ENCODE data around the gene PROB1.

The PROB1 gene

GRCh38 chr5:139418793-139419192 is 23.9 kb upstream of the PROB1 start:
- no peak for ATAC-seq
- no peak for TF ChIP-seq ZNF8 (CRISPR knock-in tag; IDR thresholded peaks at IDR 0.05)
- TF ChIP-seq BACH2 (CRISPR knock-in tag; IDR thresholded peaks at IDR 0.05; ENCODE audit: borderline replicate concordance): no peak
- TF ChIP-seq SNAI2 (CRISPR knock-in tag; IDR thresholded peaks at IDR 0.05): no peak
- TF ChIP-seq PATZ1 (CRISPR knock-in tag; IDR thresholded peaks at IDR 0.05; ENCODE audit: borderline replicate concordance): no peak
- TF ChIP-seq ZFP3 (CRISPR knock-in tag; IDR thresholded peaks at IDR 0.05): no peak
- no peak for TF ChIP-seq OSR1 (CRISPR knock-in tag; IDR thresholded peaks at IDR 0.05)
- TF ChIP-seq, protein P1, sequence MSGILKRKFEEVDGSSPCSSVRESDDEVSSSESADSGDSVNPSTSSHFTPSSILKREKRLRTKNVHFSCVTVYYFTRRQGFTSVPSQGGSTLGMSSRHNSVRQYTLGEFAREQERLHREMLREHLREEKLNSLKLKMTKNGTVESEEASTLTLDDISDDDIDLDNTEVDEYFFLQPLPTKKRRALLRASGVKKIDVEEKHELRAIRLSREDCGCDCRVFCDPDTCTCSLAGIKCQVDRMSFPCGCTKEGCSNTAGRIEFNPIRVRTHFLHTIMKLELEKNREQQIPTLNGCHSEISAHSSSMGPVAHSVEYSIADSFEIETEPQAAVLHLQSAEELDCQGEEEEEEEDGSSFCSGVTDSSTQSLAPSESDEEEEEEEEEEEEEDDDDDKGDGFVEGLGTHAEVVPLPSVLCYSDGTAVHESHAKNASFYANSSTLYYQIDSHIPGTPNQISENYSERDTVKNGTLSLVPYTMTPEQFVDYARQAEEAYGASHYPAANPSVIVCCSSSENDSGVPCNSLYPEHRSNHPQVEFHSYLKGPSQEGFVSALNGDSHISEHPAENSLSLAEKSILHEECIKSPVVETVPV (CRISPR knock-in tag; IDR thresholded peaks at IDR 0.05): no peak
- no peak for TF ChIP-seq GLIS3 (CRISPR knock-in tag; IDR thresholded peaks at IDR 0.05)
- no peak for TF ChIP-seq CSDC2 (CRISPR knock-in tag; IDR thresholded peaks at IDR 0.05)
- no peak for TF ChIP-seq TSHZ2 (CRISPR knock-in tag; IDR thresholded peaks at IDR 0.05)
- TF ChIP-seq PPARA (CRISPR knock-in tag; IDR thresholded peaks at IDR 0.05; ENCODE audit: borderline replicate concordance): no peak
- TF ChIP-seq RARB (CRISPR knock-in tag; IDR thresholded peaks at IDR 0.05): no peak
- no peak for TF ChIP-seq ZC3H10 (CRISPR knock-in tag; IDR thresholded peaks at IDR 0.05)
- TF ChIP-seq TCF4 (CRISPR knock-in tag; IDR thresholded peaks at IDR 0.05; ENCODE audit: borderline replicate concordance): no peak
- TF ChIP-seq ZFP30 (CRISPR knock-in tag; IDR thresholded peaks at IDR 0.05): no peak
- TF ChIP-seq ZNF565 (CRISPR knock-in tag; conservative IDR thresholded peaks at IDR 0.05; ENCODE audit: low read depth): no peak

DNA sequence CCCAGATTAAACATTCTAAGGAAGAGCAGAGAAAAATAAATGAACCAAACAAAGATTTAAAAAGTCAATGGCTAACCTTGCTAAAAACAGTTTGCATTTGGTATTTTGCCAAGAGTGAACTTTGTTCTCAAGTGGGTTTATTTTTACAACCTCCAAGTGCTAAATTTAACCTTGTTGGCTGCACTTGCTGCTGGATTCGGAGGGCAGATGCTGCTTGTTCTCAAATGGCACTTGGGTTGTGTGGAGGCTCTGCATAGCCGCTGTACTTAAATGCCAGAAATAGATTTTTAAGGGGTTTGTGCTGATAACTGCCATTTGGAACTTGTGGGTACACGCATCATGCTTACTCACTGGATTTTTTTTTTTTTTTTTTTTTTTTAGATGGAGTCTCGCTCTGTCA is 22.3 kb upstream of the PROB1 start:
- TF ChIP-seq GLIS3 (CRISPR knock-in tag; IDR thresholded peaks at IDR 0.05) (no peak), ESRRG (CRISPR knock-in tag; IDR thresholded peaks at IDR 0.05) (no peak), ZNF70 (CRISPR knock-in tag; IDR thresholded peaks at IDR 0.05) (no peak), ZC3H10 (CRISPR knock-in tag; IDR thresholded peaks at IDR 0.05) (no peak), POU6F1 (CRISPR knock-in tag; IDR thresholded peaks at IDR 0.05; ENCODE audit: borderline replicate concordance, low read depth) (no peak), ARNTL (CRISPR knock-in tag; IDR thresholded peaks at IDR 0.05; ENCODE audit: borderline replicate concordance, low read depth) (no peak), ZNF8 (CRISPR knock-in tag; IDR thresholded peaks at IDR 0.05) (no peak), SNAI2 (CRISPR knock-in tag; IDR thresholded peaks at IDR 0.05) (no peak)
- ATAC-seq: no peak

DNA sequence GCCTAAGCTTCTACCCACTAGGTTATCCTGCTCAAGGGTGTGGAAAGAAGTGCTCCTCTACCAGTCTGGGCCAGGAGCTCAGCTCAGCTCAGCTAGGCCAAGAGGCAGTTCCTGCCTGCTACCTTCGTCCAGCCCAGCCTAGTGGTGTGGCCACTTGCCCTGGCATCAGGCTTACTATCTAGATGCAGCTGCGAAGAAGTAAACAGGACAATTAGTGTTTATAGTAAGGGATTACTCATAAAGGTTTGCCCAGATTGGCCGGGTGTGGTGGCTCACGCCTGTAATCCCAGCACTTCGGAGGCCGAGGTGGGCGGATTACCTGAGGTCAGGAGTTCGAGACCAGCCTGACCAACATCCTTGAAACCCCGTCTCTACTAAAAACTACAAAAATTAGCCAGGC is 21.7 kb upstream of the PROB1 start:
- ATAC-seq: no peak
- TF ChIP-seq SNAI2 (CRISPR knock-in tag; IDR thresholded peaks at IDR 0.05) (no peak), TSHZ2 (CRISPR knock-in tag; IDR thresholded peaks at IDR 0.05) (no peak), BACH2 (CRISPR knock-in tag; IDR thresholded peaks at IDR 0.05; ENCODE audit: borderline replicate concordance) (no peak), ZNF565 (CRISPR knock-in tag; conservative IDR thresholded peaks at IDR 0.05; ENCODE audit: low read depth) (no peak)

Measured in SK-N-SH treated with all-trans-retinoic acid at 6 μM for 48 hours (cell line).